Activated CD8-positive, alpha-beta memory T cell treated with anti-CD3 and anti-CD28 coated beads for 4 hours (primary cell): ENCODE data around the gene ATP5IF1.
A peak's percentile ranks its signal among the peaks of the same experiment; 100 is the strongest.

Experiments
- DNase-seq, 2 donors: peaks; one replicate each; pipeline ENCODE4 v3.0.0-alpha.2; 2020; ENCODE audit warnings: low read depth in 2 of 2

The ATP5IF1 gene

GRCh38 chr1:28236656-28237322, 865 bp downstream of the ATP5IF1 start:
- no peak for DNase-seq

GRCh38 chr1:28239004-28239403, 3.1 kb downstream of the ATP5IF1 start:
- no peak for DNase-seq

GRCh38 chr1:28240024-28240423, 4.1 kb downstream of the ATP5IF1 start:
- no peak for DNase-seq

GRCh38 chr1:28241638-28242241, 5.8 kb downstream of the ATP5IF1 start:
- no peak for DNase-seq

- DNase-seq = no peak
Measured at GRCh38 chr1:28243685-28244311, 7.9 kb downstream of the ATP5IF1 start.

GRCh38 chr1:28244549-28245251, 8.8 kb downstream of the ATP5IF1 start:
- no peak for DNase-seq

GRCh38 chr1:28246427-28246832, 10.5 kb downstream of the ATP5IF1 start:
- DNase-seq = no peak

GRCh38 chr1:28247612-28248272, 11.8 kb downstream of the ATP5IF1 start:
- DNase-seq = no peak

- DNase-seq = peak; percentile 63
Measured at GRCh38 chr1:28248273-28249012, 12.5 kb downstream of the ATP5IF1 start.

GRCh38 chr1:28249013-28249865, 13.3 kb downstream of the ATP5IF1 start:
- DNase-seq = no peak

GRCh38 chr1:28249866-28250295, 14.0 kb downstream of the ATP5IF1 start:
- DNase-seq = no peak

- DNase-seq = no peak
Measured at GRCh38 chr1:28256197-28256827, 20.4 kb downstream of the ATP5IF1 start.

- no peak for DNase-seq
Measured at GRCh38 chr1:28257736-28258135, 21.8 kb downstream of the ATP5IF1 start.

- no peak for DNase-seq
Measured at GRCh38 chr1:28258628-28259251, 22.8 kb downstream of the ATP5IF1 start.

- DNase-seq = peak; percentile 98 to 99
Measured at GRCh38 chr1:28259252-28259933, 23.5 kb downstream of the ATP5IF1 start, which contains the start of gene SESN2. Gene SESN2, plus strand, starts transcription at chr1:28259518. Its CDS starts 330 bp downstream, at chr1:28259848.

- no peak for DNase-seq
Measured at GRCh38 chr1:28259934-28260802, 24.2 kb downstream of the ATP5IF1 start.

- no peak for DNase-seq
Measured at GRCh38 chr1:28260803-28261174, 24.9 kb downstream of the ATP5IF1 start.

- DNase-seq = no peak
Measured at GRCh38 chr1:28264897-28265296, 29.0 kb downstream of the ATP5IF1 start.
